ENCODE measurements around the gene MYO5A. TPM values are rescaled to one million over a fixed set of nuclear protein-coding genes. Genes with fewer than 3 reads are reported as not detected.

The MYO5A gene
- total and polyA plus RNA-seq, 2 donors (not counting 3 experiments of a cell fraction or from before 2014, with no cell fraction given), result 31.9 to 91.9 TPM

GRCh38 chr15:52360229-52361203, 168.2 kb downstream of the MYO5A start:
- Histone ChIP-seq H3K9me3 (replicated peaks; ENCODE audit: control insufficient read depth, insufficient read depth, low read length) (no peaks in the 10 kb centered on the region), H3K36me3 (ENCODE audit: control insufficient read depth in 2 of 2, extremely low read depth in 1 of 2, insufficient read depth in 2 of 2, low read length in 2 of 2) (peaks cover 7 to 14% of the 10 kb centered on the region in 2 experiments), H3K9me1 (replicated peaks; ENCODE audit: control insufficient read depth, extremely low read depth, insufficient read depth, low read length) (no peaks in the 10 kb centered on the region), H3K4me2 (ENCODE audit: insufficient read depth, low read length) (no peak overlapping the region), H3K27ac (ENCODE audit: insufficient read depth, low read depth, low read length) (no peak overlapping the region), H2AFZ (ENCODE audit: low read depth, low read length) (no peak overlapping the region), H3K9ac (replicated peaks; ENCODE audit: extremely low read depth, insufficient read depth, low read length) (no peak overlapping the region), H3K79me2 (ENCODE audit: control insufficient read depth, insufficient read depth, low read length) (no peaks in the 10 kb centered on the region), H3K4me1 (ENCODE audit: control insufficient read depth, extremely low read depth, insufficient read depth, low read length) (no peaks in the 10 kb centered on the region), H4K20me1 (replicated peaks; ENCODE audit: control insufficient read depth, extremely low read depth, insufficient read depth, low read length) (no peaks in the 10 kb centered on the region), H3K27me3 (ENCODE audit: control insufficient read depth in 2 of 2, insufficient read depth in 2 of 2, low read length in 2 of 2) (no peaks in the 10 kb centered on the region), H3K4me3 (replicated peaks in 1 of 3; ENCODE audit: insufficient read depth in 1 of 3, low read depth in 1 of 3, low read length in 3 of 3) (no peak overlapping the region)
- ChIA-PET POLR2A (no interaction called here), CTCF (no interaction called here)
- intact Hi-C loops (cut with micrococcal nuclease) (no loop called here), dilution Hi-C loops (cut with MboI; ENCODE audit: extremely low pct_ligation_motif_present, low sequenced_read_pairs) (no loop called here)
- TF ChIP-seq FOS (IDR thresholded peaks at IDR 0.05; ENCODE audit: borderline replicate concordance, insufficient read depth, low read length) (no peak), MAX (IDR thresholded peaks at IDR 0.05; ENCODE audit: insufficient read depth, insufficient read length) (no peak), GATA2 (IDR thresholded peaks at IDR 0.05; ENCODE audit: insufficient read depth, insufficient read length, low read depth, low read length) (no peak), CTCF (IDR thresholded peaks at IDR 0.05; ENCODE audit: extremely low read depth in 1 of 2, insufficient read depth in 1 of 2, low read depth in 1 of 2, low read length in 2 of 2) (no peak), EZH2 (IDR thresholded peaks at IDR 0.05; ENCODE audit: borderline replicate concordance, low read depth, low read length, severe bottlenecking) (no peak), JUN (IDR thresholded peaks at IDR 0.05; ENCODE audit: borderline replicate concordance, insufficient read depth, insufficient read length, low read depth) (no peak), POLR2AphosphoS5 (IDR thresholded peaks at IDR 0.05; ENCODE audit: insufficient read depth, low read depth, low read length) (no peak), POLR2A (IDR thresholded peaks at IDR 0.05; ENCODE audit: low read depth, low read length) (no peak), MYC (IDR thresholded peaks at IDR 0.05; ENCODE audit: low read depth, low read length) (no peak)
- BruUV-seq (replicated peaks), result no TSS peak
- DNase-seq (ENCODE audit: low read depth, low spot score) (no peak), FAIRE-seq (no peak)

Measured in endothelial cell of umbilical vein (primary cell).